HEK293 (cell line): ENCODE data around the gene KCNMB4.

Source experiments
- CTCF ChIP-seq: fragments of 450-650 bp; formaldehyde crosslinking; IDR thresholded peaks from 2 replicates; pipeline ENCODE4 v1.5.1; 2016; ENCODE audit warnings: missing biosample characterization, missing genetic modification characterization
- GLI2 ChIP-seq: fragments of 450-650 bp; formaldehyde crosslinking; IDR thresholded peaks from 2 replicates; pipeline ENCODE4; 2017; ENCODE audit warnings: missing biosample characterization, missing genetic modification characterization, low read depth, borderline replicate concordance
- YY2 ChIP-seq: fragments of 450-650 bp; formaldehyde crosslinking; IDR thresholded peaks from 2 replicates; pipeline ENCODE4 v1.5.1; 2016; ENCODE audit warnings: missing biosample characterization, missing genetic modification characterization
- ZEB2 ChIP-seq: fragments of 450-650 bp; formaldehyde crosslinking; IDR thresholded peaks from 2 replicates; pipeline ENCODE4 v1.5.1; 2016; ENCODE audit warnings: missing biosample characterization, missing genetic modification characterization
- ZNF175 ChIP-seq: fragments of 450-650 bp; formaldehyde crosslinking; IDR thresholded peaks from 2 replicates; pipeline ENCODE4 v1.5.1; 2016; ENCODE audit warnings: missing biosample characterization, missing genetic modification characterization
- ZNF26 ChIP-seq: fragments of 450-650 bp; formaldehyde crosslinking; IDR thresholded peaks from 2 replicates; pipeline ENCODE4 v1.5.1; 2016; ENCODE audit warnings: missing biosample characterization, missing genetic modification characterization
- ZNF274 ChIP-seq, 2 experiments: fragments of 200-500 bp in 1 of 2; fragments of 450-650 bp in 1 of 2; sonication (Bioruptor generic) in 1 of 2; formaldehyde crosslinking in 1 of 2; IDR thresholded peaks; 2 replicates each; pipeline versions ENCODE4 v1.5.1 to v1.6.1; 2014 to 2016; ENCODE audit warnings: borderline replicate concordance in 1 of 2, inconsistent platforms in 1 of 2, low read length in 1 of 2, missing biosample characterization in 1 of 2, missing genetic modification characterization in 1 of 2
- ZNF530 ChIP-seq: fragments of 450-650 bp; formaldehyde crosslinking; IDR thresholded peaks from 2 replicates; pipeline ENCODE4 v1.5.1; 2016; ENCODE audit warnings: low read depth, missing biosample characterization, missing genetic modification characterization
- ZNF560 ChIP-seq: fragments of 450-650 bp; formaldehyde crosslinking; IDR thresholded peaks from 2 replicates; pipeline ENCODE4 v1.5.1; 2017; ENCODE audit warnings: missing biosample characterization, missing genetic modification characterization, borderline replicate concordance
- ZNF561 ChIP-seq: fragments of 450-650 bp; IDR thresholded peaks from 2 replicates; pipeline ENCODE4 v1.5.1; 2018; ENCODE audit warnings: missing biosample characterization, missing genetic modification characterization, borderline replicate concordance
- ZNF626 ChIP-seq: fragments of 450-650 bp; sonication (Bioruptor Pico); formaldehyde crosslinking; IDR thresholded peaks from 2 replicates; pipeline ENCODE4 v1.5.1; 2018; ENCODE audit warnings: missing biosample characterization, missing genetic modification characterization, inconsistent platforms
- ZNF629 ChIP-seq: fragments of 450-650 bp; formaldehyde crosslinking; IDR thresholded peaks from 2 replicates; pipeline ENCODE4 v1.5.1; 2017; ENCODE audit warnings: missing biosample characterization, missing genetic modification characterization
- ZNF664 ChIP-seq: fragments of 450-650 bp; formaldehyde crosslinking; IDR thresholded peaks from 2 replicates; pipeline ENCODE4 v1.5.1; 2016; ENCODE audit warnings: missing biosample characterization, missing genetic modification characterization

GRCh38 chr12:70418101-70418500 lies 52.0 kb downstream of the KCNMB4 start:
- TF ChIP-seq ZNF175 (tag by site-specific recombination) (no peak), CTCF (tag by site-specific recombination) (no peak), ZNF629 (no peak), ZNF561 (no peak), ZNF626 (tag by site-specific recombination) (no peak), GLI2 (tag by site-specific recombination) (no peak), ZEB2 (tag by site-specific recombination) (no peak), ZNF530 (tag by site-specific recombination) (no peak), ZNF274 (IDR thresholded peaks at IDR 0.05; ENCODE audit: low read length) (no peak), ZNF274 (tag by site-specific recombination; IDR thresholded peaks at IDR 0.05; ENCODE audit: borderline replicate concordance) (no peak), ZNF560 (tag by site-specific recombination) (no peak), ZNF664 (no peak), YY2 (tag by site-specific recombination) (no peak), ZNF26 (tag by site-specific recombination) (no peak)
